ENCODE data around the gene GAD1. TPM values are rescaled to one million over a fixed set of nuclear protein-coding genes. Genes with fewer than 3 reads are reported as not detected.

Gene GAD1
- total RNA-seq, 2 experiments from 2014 or later = not detected

DNA sequence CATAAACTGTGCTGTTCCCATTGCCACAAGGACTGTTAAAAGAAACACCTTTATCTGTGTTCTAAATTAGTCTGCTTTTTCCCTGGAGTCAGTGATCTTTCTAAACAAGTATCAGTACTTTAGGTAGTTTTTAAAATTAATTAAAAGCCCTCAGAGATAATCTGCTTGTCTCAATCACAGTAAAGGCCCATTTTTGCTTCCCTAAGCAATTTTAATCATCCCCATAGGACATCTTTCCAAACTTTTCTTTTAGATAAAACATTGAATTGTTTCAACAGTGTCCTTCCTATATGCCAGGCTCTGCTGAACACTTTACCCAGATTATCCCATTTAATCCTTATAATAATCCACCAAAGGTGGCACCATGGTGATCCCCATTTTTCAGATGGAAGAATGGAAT, 42.6 kb upstream of the GAD1 start:
- intact Hi-C loops (cut with micrococcal nuclease; ENCODE audit: unreplicated experiment) = no loop called here
- Histone ChIP-seq H3K4me3 (ENCODE audit: low read depth, low read length, poor library complexity, severe bottlenecking) (no peak overlapping the region), H3K9me3 (ENCODE audit: low read length) (no peaks in the 10 kb centered on the region), H3K4me2 (ENCODE audit: low read length) (no peak overlapping the region), H3K9me2 (ENCODE audit: insufficient read depth, low read length) (no peaks in the 10 kb centered on the region), H3K36me3 (ENCODE audit: insufficient read depth, low read length) (no peaks in the 10 kb centered on the region), H4K20me1 (ENCODE audit: insufficient read depth, low read length) (no peaks in the 10 kb centered on the region), H3K4me1 (ENCODE audit: insufficient read depth, low read length, poor library complexity, severe bottlenecking) (no peaks in the 10 kb centered on the region), H2AFZ (ENCODE audit: low read length) (no peak overlapping the region), H3K79me2 (ENCODE audit: insufficient read depth, low read depth, low read length) (no peaks in the 10 kb centered on the region), H3K27ac (ENCODE audit: low read depth, low read length, poor library complexity, severe bottlenecking) (no peak overlapping the region)
- no peak for DNase-seq (ENCODE audit: low spot score)
- ChIA-PET CTCF (ENCODE audit: unreplicated experiment) (no interaction called here), POLR2A (no interaction called here)
- no peak for TF ChIP-seq EZH2phosphoT487 (IDR thresholded peaks at IDR 0.05; ENCODE audit: borderline replicate concordance, low read depth, low read length)
- TF ChIP-seq, protein P1, sequence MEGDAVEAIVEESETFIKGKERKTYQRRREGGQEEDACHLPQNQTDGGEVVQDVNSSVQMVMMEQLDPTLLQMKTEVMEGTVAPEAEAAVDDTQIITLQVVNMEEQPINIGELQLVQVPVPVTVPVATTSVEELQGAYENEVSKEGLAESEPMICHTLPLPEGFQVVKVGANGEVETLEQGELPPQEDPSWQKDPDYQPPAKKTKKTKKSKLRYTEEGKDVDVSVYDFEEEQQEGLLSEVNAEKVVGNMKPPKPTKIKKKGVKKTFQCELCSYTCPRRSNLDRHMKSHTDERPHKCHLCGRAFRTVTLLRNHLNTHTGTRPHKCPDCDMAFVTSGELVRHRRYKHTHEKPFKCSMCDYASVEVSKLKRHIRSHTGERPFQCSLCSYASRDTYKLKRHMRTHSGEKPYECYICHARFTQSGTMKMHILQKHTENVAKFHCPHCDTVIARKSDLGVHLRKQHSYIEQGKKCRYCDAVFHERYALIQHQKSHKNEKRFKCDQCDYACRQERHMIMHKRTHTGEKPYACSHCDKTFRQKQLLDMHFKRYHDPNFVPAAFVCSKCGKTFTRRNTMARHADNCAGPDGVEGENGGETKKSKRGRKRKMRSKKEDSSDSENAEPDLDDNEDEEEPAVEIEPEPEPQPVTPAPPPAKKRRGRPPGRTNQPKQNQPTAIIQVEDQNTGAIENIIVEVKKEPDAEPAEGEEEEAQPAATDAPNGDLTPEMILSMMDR (conservative IDR thresholded peaks at IDR 0.05; ENCODE audit: low read length) = no peak
- no TSS peak for BruUV-seq (replicated peaks)

DNA sequence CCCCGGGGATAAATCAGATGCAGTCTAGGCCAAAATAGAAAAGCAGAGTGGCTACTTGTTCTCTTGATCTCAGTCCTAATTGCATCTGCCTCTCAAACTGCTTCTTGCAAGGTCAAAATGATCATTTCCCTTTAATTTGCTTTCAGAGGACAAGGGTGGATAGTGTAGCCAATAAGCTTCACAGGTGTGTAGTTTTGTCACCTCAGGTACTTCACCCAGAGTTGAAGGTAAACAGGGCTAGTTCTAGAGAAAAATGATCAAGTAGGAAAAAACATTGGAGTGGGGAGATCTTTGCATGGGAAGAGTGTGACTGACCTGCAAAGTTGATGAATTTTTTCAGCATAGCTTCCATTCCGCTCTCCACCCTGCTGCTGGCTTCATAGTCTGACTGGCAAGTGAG, 37.8 kb upstream of the GAD1 start:
- no peak overlapping the region for H3K4me2 ChIP-seq (ENCODE audit: low read length)
- intact Hi-C loops (cut with micrococcal nuclease; ENCODE audit: unreplicated experiment) = no loop called here
- H3K4me1 ChIP-seq (ENCODE audit: insufficient read depth, low read length, poor library complexity, severe bottlenecking) = no peaks in the 10 kb centered on the region
- no TSS peak for BruUV-seq (replicated peaks)
- H2AFZ ChIP-seq (ENCODE audit: low read length) = no peak overlapping the region
- H3K36me3 ChIP-seq (ENCODE audit: insufficient read depth, low read length) = no peaks in the 10 kb centered on the region
- TF ChIP-seq EZH2phosphoT487 (IDR thresholded peaks at IDR 0.05; ENCODE audit: borderline replicate concordance, low read depth, low read length) = no peak
- TF ChIP-seq, protein P1 (conservative IDR thresholded peaks at IDR 0.05; ENCODE audit: low read length) = no peak
- POLR2A ChIA-PET = interaction anchor here (0.5 kb wide), 1 partner anchor 120 kb away, joined by 3 read pairs; no protein-coding TSS in a partner anchor
- no peaks in the 10 kb centered on the region for H4K20me1 ChIP-seq (ENCODE audit: insufficient read depth, low read length)
- H3K9me3 ChIP-seq (ENCODE audit: low read length) = no peaks in the 10 kb centered on the region
- DNase-seq (ENCODE audit: low spot score) = no peak
- H3K4me3 ChIP-seq (ENCODE audit: low read depth, low read length, poor library complexity, severe bottlenecking) = no peak overlapping the region
- no peaks in the 10 kb centered on the region for H3K79me2 ChIP-seq (ENCODE audit: insufficient read depth, low read depth, low read length)
- no peaks in the 10 kb centered on the region for H3K9me2 ChIP-seq (ENCODE audit: insufficient read depth, low read length)
- no peak overlapping the region for H3K27ac ChIP-seq (ENCODE audit: low read depth, low read length, poor library complexity, severe bottlenecking)
- CTCF ChIA-PET (ENCODE audit: unreplicated experiment) = no interaction called here

GRCh38 chr2:170779304-170779703, 37.4 kb upstream of the GAD1 start:
- TF ChIP-seq, protein P1 (conservative IDR thresholded peaks at IDR 0.05; ENCODE audit: low read length) = no peak
- no peak for TF ChIP-seq EZH2phosphoT487 (IDR thresholded peaks at IDR 0.05; ENCODE audit: borderline replicate concordance, low read depth, low read length)
- BruUV-seq (replicated peaks) = no TSS peak
- Histone ChIP-seq H3K9me3 (ENCODE audit: low read length) (no peaks in the 10 kb centered on the region), H3K4me3 (ENCODE audit: low read depth, low read length, poor library complexity, severe bottlenecking) (no peak overlapping the region), H4K20me1 (ENCODE audit: insufficient read depth, low read length) (no peaks in the 10 kb centered on the region), H3K27ac (ENCODE audit: low read depth, low read length, poor library complexity, severe bottlenecking) (no peak overlapping the region), H3K79me2 (ENCODE audit: insufficient read depth, low read depth, low read length) (no peaks in the 10 kb centered on the region), H3K36me3 (ENCODE audit: insufficient read depth, low read length) (no peaks in the 10 kb centered on the region), H2AFZ (ENCODE audit: low read length) (no peak overlapping the region), H3K4me1 (ENCODE audit: insufficient read depth, low read length, poor library complexity, severe bottlenecking) (no peaks in the 10 kb centered on the region), H3K4me2 (ENCODE audit: low read length) (no peak overlapping the region), H3K9me2 (ENCODE audit: insufficient read depth, low read length) (no peaks in the 10 kb centered on the region)
- POLR2A ChIA-PET = interaction anchor here (0.5 to 0.8 kb wide), 3 partner anchors 11 to 1112 kb away, joined by 3 to 4 read pairs (median 3); no protein-coding TSS in a partner anchor
- DNase-seq (ENCODE audit: low spot score) = no peak
- intact Hi-C loops (cut with micrococcal nuclease; ENCODE audit: unreplicated experiment) = no loop called here
- CTCF ChIA-PET (ENCODE audit: unreplicated experiment) = no interaction called here

Data from OCI-LY7 (cell line).